GM12878 (cell line): ENCODE measurements around the gene FGFBP3. TPM values are rescaled to one million over a fixed set of nuclear protein-coding genes. Genes with fewer than 3 reads are reported as not detected.

Experiments
- ATAC-seq: fragments of 200-7000 bp; cut with Tn5 transposase; 3 replicates; pipeline ENCODE4 v1.9.1; 2020; ENCODE audit warnings: mild to moderate bottlenecking, moderate library complexity
- BruUV-seq: library from RNA; stranded (reverse); fragments of 400-500 nt; replicated peaks from 2 replicates; lab custom pipeline; 2021; lab: Mats Ljungman, UMichigan
- CTCF ChIA-PET: fragments of 300-600 bp; sonication (Branson Sonifier 250); formaldehyde crosslinking; extraction: SDS; loops from one replicate; lab custom pipeline; 2021; ENCODE audit warnings: inconsistent platforms; lab: Yijun Ruan, JAX
- POLR2A ChIA-PET: fragments of 350-600 bp; formaldehyde crosslinking; extraction: SDS; loops from one replicate; lab custom pipeline; 2021; ENCODE audit warnings: inconsistent platforms; lab: Charles Lee
- RAD21 ChIA-PET: fragments of 300-600 bp; sonication (Branson Sonifier 250); formaldehyde crosslinking; loops from one replicate; lab custom pipeline; 2023; ENCODE audit warnings: antibody characterized with exemption; ENCODE audit not compliant: unreplicated experiment; lab: Charles Lee
- SMC1A ChIA-PET: fragments of 300-600 bp; sonication (Branson Sonifier 250); formaldehyde crosslinking; loops from one replicate; lab custom pipeline; 2023; ENCODE audit not compliant: unreplicated experiment, uncharacterized antibody; lab: Charles Lee
- DNase-seq: peaks from one replicate; pipeline ENCODE4 v3.0.0-alpha.2; 2011; ENCODE audit warnings: low read depth, low spot score
- FAIRE-seq: peaks from 3 replicates; lab custom pipeline; 2011; peaks lifted over from hg19 to GRCh38; lab: Jason Lieb, UNC
- H2AFZ ChIP-seq: 2 replicates; pipeline ENCODE4 v1.6.0; 2011; ENCODE audit warnings: low read depth, low read length, control low read depth; ENCODE audit not compliant: control insufficient read depth
- H3K27ac ChIP-seq: 2 replicates; pipeline ENCODE4 v1.5.1; 2011; ENCODE audit warnings: control low read depth; ENCODE audit not compliant: control insufficient read depth, insufficient read depth
- H3K27me3 ChIP-seq, 2 experiments: replicated peaks in 1 of 2; 2 replicates each; pipeline versions ENCODE4 v1.6.0 to v1.6.1; 2011; ENCODE audit warnings: low read length in 1 of 2; ENCODE audit not compliant: control insufficient read depth in 2 of 2, insufficient read depth in 2 of 2
- H3K36me3 ChIP-seq, 2 experiments: 2 replicates each; pipeline ENCODE4 v1.5.1; 2011; ENCODE audit warnings: low read length in 1 of 2; ENCODE audit not compliant: control insufficient read depth in 2 of 2, insufficient read depth in 2 of 2
- H3K4me1 ChIP-seq: 2 replicates; pipeline ENCODE4 v1.6.1; 2011; ENCODE audit warnings: mild to moderate bottlenecking, low read length, moderate library complexity, mixed read lengths; ENCODE audit not compliant: control insufficient read depth, insufficient read depth
- H3K4me2 ChIP-seq: 2 replicates; pipeline ENCODE4 v1.6.0; 2011; ENCODE audit warnings: control low read depth; ENCODE audit not compliant: control insufficient read depth, insufficient read depth
- H3K4me3 ChIP-seq: fragments of 200-600 bp; sonication (generic); 2 replicates; pipeline ENCODE4 v1.5.1; 2016
- H3K79me2 ChIP-seq: 2 replicates; pipeline ENCODE4 v1.6.0; 2011; ENCODE audit warnings: low read length; ENCODE audit not compliant: control insufficient read depth, insufficient read depth
- H3K9ac ChIP-seq: 2 replicates; pipeline ENCODE4 v1.8.0; 2011; ENCODE audit warnings: low read length, control low read depth, mixed read lengths; ENCODE audit not compliant: control insufficient read depth, insufficient read depth
- H3K9me3 ChIP-seq: replicated peaks from 3 replicates; pipeline ENCODE4 v1.5.1; 2011; ENCODE audit warnings: mild to moderate bottlenecking, low read length; ENCODE audit not compliant: control insufficient read depth, insufficient read depth
- H4K20me1 ChIP-seq: 2 replicates; pipeline ENCODE4 v1.6.0; 2011; ENCODE audit not compliant: control insufficient read depth, insufficient read depth
- BHLHE40 ChIP-seq, 2 experiments: fragments of 450-650 bp in 1 of 2; IDR thresholded peaks; 2 replicates each; pipeline ENCODE4 v1.6.1; 2011 to 2017; ENCODE audit warnings: low read depth in 2 of 2, borderline replicate concordance in 1 of 2, improper control_type of control experiment in 1 of 2, low read length in 1 of 2, mild to moderate bottlenecking in 1 of 2
- CBX3 ChIP-seq: fragments of 200-600 bp; sonication (generic); IDR thresholded peaks from 2 replicates; pipeline ENCODE4 v1.6.1; 2016; ENCODE audit warnings: low read depth, borderline replicate concordance
- CEBPB ChIP-seq, 2 experiments: fragments of 150-350 bp in 1 of 2; IDR thresholded peaks; 2 replicates each; pipeline ENCODE4 v1.6.1; 2012 to 2014; ENCODE audit warnings: low read depth in 2 of 2, low read length in 2 of 2, borderline replicate concordance in 1 of 2, inconsistent platforms in 1 of 2
- GATAD2B ChIP-seq: fragments of 450-650 bp; conservative IDR thresholded peaks from 2 replicates; pipeline ENCODE4 v1.6.1; 2017; ENCODE audit warnings: low read depth, mild to moderate bottlenecking, moderate library complexity
- MEF2B ChIP-seq: fragments of 450-650 bp; IDR thresholded peaks from 2 replicates; pipeline ENCODE4 v1.6.1; 2018; ENCODE audit warnings: mild to moderate bottlenecking, moderate library complexity; ENCODE audit not compliant: partially characterized antibody, poor library complexity, severe bottlenecking
- NFIC ChIP-seq: IDR thresholded peaks from 2 replicates; pipeline ENCODE4 v1.6.1; 2012; ENCODE audit warnings: low read depth, mild to moderate bottlenecking, inconsistent platforms, low read length, moderate library complexity
- NR2C2 ChIP-seq: IDR thresholded peaks from 2 replicates; pipeline ENCODE4 v1.6.1; 2011; ENCODE audit warnings: borderline replicate concordance, low read depth; ENCODE audit not compliant: control insufficient read depth, insufficient read length
- POU2F2 ChIP-seq: IDR thresholded peaks from 3 replicates; pipeline ENCODE4 v1.6.1; 2011; ENCODE audit warnings: low read depth, mild to moderate bottlenecking, low read length, borderline replicate concordance
- SIN3A ChIP-seq: IDR thresholded peaks from 2 replicates; pipeline ENCODE4 v1.6.1; 2012; ENCODE audit warnings: low read depth, low read length, improper control_type of control experiment
- SPI1 ChIP-seq: IDR thresholded peaks from 2 replicates; pipeline ENCODE4 v1.6.1; 2011; ENCODE audit warnings: low read depth, mild to moderate bottlenecking, low read length, moderate library complexity, borderline replicate concordance; ENCODE audit not compliant: insufficient read depth
- WRNIP1 ChIP-seq: IDR thresholded peaks from 2 replicates; pipeline ENCODE4 v1.6.1; 2011; ENCODE audit warnings: low read depth, low read length, improper control_type of control experiment, borderline replicate concordance
- ZBED1 ChIP-seq: IDR thresholded peaks from 2 replicates; pipeline ENCODE4 v1.6.1; 2016; ENCODE audit warnings: borderline replicate concordance
- WGBS: methylation state at CpG from one replicate; pipeline ENCODE4 v1.1.6; 2016; ENCODE audit warnings: low lambda C conversion rate; ENCODE audit not compliant: insufficient replicate concordance, insufficient coverage; ENCODE audit errors: missing lambda C conversion rate; 5-methylcytosine and 5-hydroxymethylcytosine counted together
- in situ Hi-C: fragments of 300-500 bp; cut with MboI; formaldehyde crosslinking; loops from 9 replicates; pipeline ENCODE4 v1.14.3; 2018; ENCODE audit warnings: mixed read lengths
- intact Hi-C: fragments of 100-400 bp; cut with micrococcal nuclease; formaldehyde crosslinking; loops from one replicate; pipeline ENCODE4 v1.14.2; 2022; ENCODE audit not compliant: unreplicated experiment
- polyA plus RNA-seq, 11 experiments: library from polyadenylated mRNA; depleted of rRNA in 4 of 11; unstranded in 6 of 11; stranded (reverse) in 5 of 11; fragments of >200 nt; fragmentation: Nextera tagmentation in 4 of 11; fragmentation: Illumina TruSeq in 1 of 11; extraction: Ambion mirVana in 4 of 11; extraction: Trizol in 1 of 11; gene quantifications; 1 replicate in 1 of 11; 2 replicates in 10 of 11; pipeline versions ENCODE4 v1.2.1 to v1.2.3, GENCODE V29; 2011 to 2016; ENCODE audit warnings: inconsistent platforms in 2 of 11, missing spikeins in 2 of 11, low read depth in 1 of 11
- total RNA-seq, 4 experiments: library from RNA; depleted of rRNA in 3 of 4; stranded (reverse); fragments of >200 nt in 3 of 4; fragmentation: Illumina TruSeq in 1 of 4; extraction: Trizol in 1 of 4; gene quantifications; 2 replicates each; pipeline versions ENCODE4 v1.2.1 to v1.2.3, GENCODE V29; 2013 to 2021
- TF ChIP-seq, protein P1 (sequence below): fragments of 150-350 bp; IDR thresholded peaks from 2 replicates; pipeline ENCODE4 v1.6.1; 2016; ENCODE audit warnings: low read depth, low read length
- TF ChIP-seq, protein P2 (sequence below): fragments of 450-650 bp; conservative IDR thresholded peaks from 2 replicates; pipeline ENCODE4 v1.6.1; 2017; ENCODE audit warnings: mild to moderate bottlenecking, moderate library complexity
- TF ChIP-seq, protein P3 (sequence below): fragments of 450-650 bp; IDR thresholded peaks from 2 replicates; pipeline ENCODE4 v1.6.1; 2014; ENCODE audit warnings: mild to moderate bottlenecking

The FGFBP3 gene
- total and polyA plus RNA-seq, 10 of the 15 experiments (the other 5 are each of a cell fraction or from before 2014, with no cell fraction given): 0.08 to 1.0 (median 0.23) TPM

DNA sequence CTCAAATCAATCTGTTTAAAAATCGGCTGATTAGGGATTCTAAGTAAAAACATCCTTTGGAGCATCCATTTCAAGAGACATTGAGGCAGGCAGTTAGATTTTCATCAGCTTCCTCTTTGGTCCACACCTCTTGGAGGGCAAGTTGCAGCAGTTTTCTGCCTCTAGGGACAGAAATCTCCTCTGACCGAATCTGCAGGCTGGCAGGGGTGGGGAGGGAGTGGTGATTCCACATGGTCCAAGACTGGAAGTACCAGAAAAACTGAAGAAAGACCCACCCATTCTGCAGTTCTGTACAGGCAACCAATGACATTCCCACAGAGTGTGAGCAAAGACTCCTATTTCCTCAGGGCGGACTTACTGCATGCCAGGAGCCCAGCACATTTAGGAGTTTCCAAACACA lies 29.0 kb downstream of the FGFBP3 start (continued):
- TF ChIP-seq, protein P1, sequence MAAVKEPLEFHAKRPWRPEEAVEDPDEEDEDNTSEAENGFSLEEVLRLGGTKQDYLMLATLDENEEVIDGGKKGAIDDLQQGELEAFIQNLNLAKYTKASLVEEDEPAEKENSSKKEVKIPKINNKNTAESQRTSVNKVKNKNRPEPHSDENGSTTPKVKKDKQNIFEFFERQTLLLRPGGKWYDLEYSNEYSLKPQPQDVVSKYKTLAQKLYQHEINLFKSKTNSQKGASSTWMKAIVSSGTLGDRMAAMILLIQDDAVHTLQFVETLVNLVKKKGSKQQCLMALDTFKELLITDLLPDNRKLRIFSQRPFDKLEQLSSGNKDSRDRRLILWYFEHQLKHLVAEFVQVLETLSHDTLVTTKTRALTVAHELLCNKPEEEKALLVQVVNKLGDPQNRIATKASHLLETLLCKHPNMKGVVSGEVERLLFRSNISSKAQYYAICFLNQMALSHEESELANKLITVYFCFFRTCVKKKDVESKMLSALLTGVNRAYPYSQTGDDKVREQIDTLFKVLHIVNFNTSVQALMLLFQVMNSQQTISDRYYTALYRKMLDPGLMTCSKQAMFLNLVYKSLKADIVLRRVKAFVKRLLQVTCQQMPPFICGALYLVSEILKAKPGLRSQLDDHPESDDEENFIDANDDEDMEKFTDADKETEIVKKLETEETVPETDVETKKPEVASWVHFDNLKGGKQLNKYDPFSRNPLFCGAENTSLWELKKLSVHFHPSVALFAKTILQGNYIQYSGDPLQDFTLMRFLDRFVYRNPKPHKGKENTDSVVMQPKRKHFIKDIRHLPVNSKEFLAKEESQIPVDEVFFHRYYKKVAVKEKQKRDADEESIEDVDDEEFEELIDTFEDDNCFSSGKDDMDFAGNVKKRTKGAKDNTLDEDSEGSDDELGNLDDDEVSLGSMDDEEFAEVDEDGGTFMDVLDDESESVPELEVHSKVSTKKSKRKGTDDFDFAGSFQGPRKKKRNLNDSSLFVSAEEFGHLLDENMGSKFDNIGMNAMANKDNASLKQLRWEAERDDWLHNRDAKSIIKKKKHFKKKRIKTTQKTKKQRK: no peak
- TF ChIP-seq, protein P2, sequence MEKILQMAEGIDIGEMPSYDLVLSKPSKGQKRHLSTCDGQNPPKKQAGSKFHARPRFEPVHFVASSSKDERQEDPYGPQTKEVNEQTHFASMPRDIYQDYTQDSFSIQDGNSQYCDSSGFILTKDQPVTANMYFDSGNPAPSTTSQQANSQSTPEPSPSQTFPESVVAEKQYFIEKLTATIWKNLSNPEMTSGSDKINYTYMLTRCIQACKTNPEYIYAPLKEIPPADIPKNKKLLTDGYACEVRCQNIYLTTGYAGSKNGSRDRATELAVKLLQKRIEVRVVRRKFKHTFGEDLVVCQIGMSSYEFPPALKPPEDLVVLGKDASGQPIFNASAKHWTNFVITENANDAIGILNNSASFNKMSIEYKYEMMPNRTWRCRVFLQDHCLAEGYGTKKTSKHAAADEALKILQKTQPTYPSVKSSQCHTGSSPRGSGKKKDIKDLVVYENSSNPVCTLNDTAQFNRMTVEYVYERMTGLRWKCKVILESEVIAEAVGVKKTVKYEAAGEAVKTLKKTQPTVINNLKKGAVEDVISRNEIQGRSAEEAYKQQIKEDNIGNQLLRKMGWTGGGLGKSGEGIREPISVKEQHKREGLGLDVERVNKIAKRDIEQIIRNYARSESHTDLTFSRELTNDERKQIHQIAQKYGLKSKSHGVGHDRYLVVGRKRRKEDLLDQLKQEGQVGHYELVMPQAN: no peak
- TF ChIP-seq SIN3A: no peak
- TF ChIP-seq, all 136 proteins: peak for 0

DNA sequence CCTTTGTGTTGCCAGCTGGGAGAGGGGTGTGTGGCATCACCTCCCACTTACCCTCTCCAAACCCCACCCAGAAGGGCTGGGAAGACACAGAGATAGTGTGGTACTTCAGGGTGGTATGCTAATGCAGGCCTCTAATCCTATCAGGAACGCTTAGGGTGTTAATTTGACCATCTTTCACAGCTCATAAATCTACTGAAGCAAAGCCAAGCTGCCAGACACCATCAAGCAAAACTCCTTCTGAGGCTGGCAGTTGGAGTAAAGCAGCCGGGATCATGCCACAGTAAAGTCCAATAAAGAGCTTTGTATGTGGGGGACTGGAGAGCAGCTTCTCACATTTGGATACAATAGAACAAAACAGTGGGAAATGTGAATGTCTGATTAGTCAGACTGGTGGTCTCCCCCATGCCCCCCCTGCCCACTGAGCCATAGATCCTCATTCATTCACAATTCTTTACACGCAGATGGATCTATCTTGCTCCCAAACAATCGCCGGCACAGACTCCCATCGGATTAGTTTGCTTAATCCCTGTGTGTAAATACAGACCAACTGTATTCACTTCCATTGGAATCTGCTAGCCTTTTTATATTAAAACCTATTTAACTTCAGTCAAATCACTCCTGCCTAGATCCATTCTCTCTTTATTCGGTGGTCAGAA lies 29.6 kb downstream of the FGFBP3 start:
- Histone ChIP-seq H3K4me2 (no peak overlapping the region), H4K20me1 (no peaks in the 10 kb centered on the region), H3K4me1 (no peaks in the 10 kb centered on the region), H3K9ac (no peak overlapping the region), H3K9me3 (no peaks in the 10 kb centered on the region), H3K4me3 (no peak overlapping the region), H3K79me2 (no peaks in the 10 kb centered on the region), H3K27me3 (no peaks in the 10 kb centered on the region), H3K36me3 (no peaks in the 10 kb centered on the region), H2AFZ (no peak overlapping the region), H3K27ac (no peak overlapping the region)
- intact Hi-C loops: no loop called here
- in situ Hi-C loops: no loop called here
- BruUV-seq: no TSS peak
- FAIRE-seq: no peak
- ChIA-PET POLR2A (no interaction called here), SMC1A (no interaction called here), CTCF (no interaction called here), RAD21 (no interaction called here)
- no peak for ATAC-seq
- no peak for DNase-seq
- WGBS: 61% methylated on average over 7 of the region's 7 CpGs
- TF ChIP-seq WRNIP1 (no peak), NR2C2 (no peak), BHLHE40 (IDR thresholded peaks at IDR 0.05; ENCODE audit: borderline replicate concordance in 1 of 2, low read depth in 2 of 2, low read length in 1 of 2) (no peak), GATAD2B (no peak), ZBED1 (no peak), SPI1 (no peak), MEF2B (no peak), CEBPB (IDR thresholded peaks at IDR 0.05; ENCODE audit: borderline replicate concordance in 1 of 2, low read depth in 2 of 2, low read length in 2 of 2) (no peak), POU2F2 (no peak), NFIC (no peak), CBX3 (no peak)
- TF ChIP-seq, protein P3, sequence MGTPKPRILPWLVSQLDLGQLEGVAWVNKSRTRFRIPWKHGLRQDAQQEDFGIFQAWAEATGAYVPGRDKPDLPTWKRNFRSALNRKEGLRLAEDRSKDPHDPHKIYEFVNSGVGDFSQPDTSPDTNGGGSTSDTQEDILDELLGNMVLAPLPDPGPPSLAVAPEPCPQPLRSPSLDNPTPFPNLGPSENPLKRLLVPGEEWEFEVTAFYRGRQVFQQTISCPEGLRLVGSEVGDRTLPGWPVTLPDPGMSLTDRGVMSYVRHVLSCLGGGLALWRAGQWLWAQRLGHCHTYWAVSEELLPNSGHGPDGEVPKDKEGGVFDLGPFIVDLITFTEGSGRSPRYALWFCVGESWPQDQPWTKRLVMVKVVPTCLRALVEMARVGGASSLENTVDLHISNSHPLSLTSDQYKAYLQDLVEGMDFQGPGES: no peak
